ENCODE measurements around the gene KIF26B.

GRCh38 chr1:245654460-245655050, 499.8 kb downstream of the KIF26B start:
- TF ChIP-seq CTCF (IDR thresholded peaks at IDR 0.05) (no peak), EP300 (IDR thresholded peaks at IDR 0.05) (no peak)

Data from suprapubic skin (tissue), 3 donors.